OCI-LY7 (cell line): Measurements from ENCODE around the gene SDK2. TPM values are rescaled to one million over a fixed set of nuclear protein-coding genes. Genes with fewer than 3 reads are reported as not detected.

ENCODE experiments used
- BruUV-seq: library from RNA; stranded (reverse); fragments of 400-500 nt; replicated peaks from 2 replicates; lab custom pipeline; 2021; lab: Mats Ljungman, UMichigan
- CTCF ChIA-PET: fragments of 300-600 bp; sonication (Branson Sonifier 250); formaldehyde crosslinking; loops from one replicate; lab custom pipeline; 2022; ENCODE audit warnings: antibody characterized with exemption; ENCODE audit not compliant: unreplicated experiment; lab: Charles Lee
- POLR2A ChIA-PET: fragments of 300-600 bp; sonication (Branson Sonifier 250); formaldehyde crosslinking; loops from one replicate; lab custom pipeline; 2022; ENCODE audit warnings: antibody characterized with exemption; lab: Charles Lee
- DNase-seq: peaks from one replicate; pipeline ENCODE4 v3.0.0-alpha.2; 2015; ENCODE audit warnings: low spot score
- H2AFZ ChIP-seq: fragments of 200-600 bp; sonication (generic), shearing (Covaris generic); 2 replicates; pipeline ENCODE4 v1.6.1; 2014; ENCODE audit warnings: mild to moderate bottlenecking, antibody characterized with exemption, low read length, moderate library complexity
- H3K27ac ChIP-seq: fragments of 200-600 bp; sonication (generic); 2 replicates; pipeline ENCODE4 v1.5.1; 2014; ENCODE audit warnings: mixed run types, low read depth, mild to moderate bottlenecking, moderate library complexity, low read length, inconsistent platforms; ENCODE audit not compliant: poor library complexity, severe bottlenecking
- H3K36me3 ChIP-seq: fragments of 200-600 bp; sonication (generic); 2 replicates; pipeline ENCODE4 v1.6.1; 2014; ENCODE audit warnings: mild to moderate bottlenecking, antibody characterized with exemption, low read length, moderate library complexity, mixed read lengths; ENCODE audit not compliant: insufficient read depth
- H3K4me1 ChIP-seq: fragments of 200-600 bp; sonication (generic); 2 replicates; pipeline ENCODE4 v1.5.1; 2014; ENCODE audit warnings: mild to moderate bottlenecking, low read length; ENCODE audit not compliant: insufficient read depth, poor library complexity, severe bottlenecking
- H3K4me2 ChIP-seq: fragments of 200-600 bp; sonication (generic); 2 replicates; pipeline ENCODE4 v1.6.1; 2014; ENCODE audit warnings: mild to moderate bottlenecking, low read length
- H3K4me3 ChIP-seq: fragments of 200-600 bp; sonication (generic); 2 replicates; pipeline ENCODE4 v1.5.1; 2014; ENCODE audit warnings: mild to moderate bottlenecking, low read depth, low read length; ENCODE audit not compliant: poor library complexity, severe bottlenecking
- H3K79me2 ChIP-seq: fragments of 200-600 bp; sonication (generic); 2 replicates; pipeline ENCODE4 v1.6.1; 2016; ENCODE audit warnings: low read depth, mild to moderate bottlenecking, low read length, moderate library complexity, mixed read lengths; ENCODE audit not compliant: insufficient read depth
- H3K9me2 ChIP-seq: fragments of 200-600 bp; sonication (generic); 2 replicates; pipeline ENCODE4 v1.6.1; 2016; ENCODE audit warnings: mild to moderate bottlenecking, low read length, mixed read lengths; ENCODE audit not compliant: insufficient read depth
- H3K9me3 ChIP-seq: fragments of 200-600 bp; sonication (generic); 2 replicates; pipeline ENCODE4 v1.6.1; 2014; ENCODE audit warnings: mild to moderate bottlenecking, mixed run types, low read length, mixed read lengths
- H4K20me1 ChIP-seq: fragments of 200-600 bp; sonication (generic); 2 replicates; pipeline ENCODE4 v1.6.1; 2014; ENCODE audit warnings: mild to moderate bottlenecking, antibody characterized with exemption, low read length, moderate library complexity, mixed read lengths; ENCODE audit not compliant: insufficient read depth
- CTCF ChIP-seq: fragments of 200-600 bp; sonication (generic); conservative IDR thresholded peaks from 2 replicates; pipeline ENCODE4 v1.5.1; 2014; ENCODE audit warnings: mild to moderate bottlenecking, antibody characterized with exemption, low read length, moderate library complexity, mixed read lengths
- EZH2phosphoT487 ChIP-seq: fragments of 200-600 bp; sonication (generic); IDR thresholded peaks from 2 replicates; pipeline ENCODE4 v1.6.1; 2018; ENCODE audit warnings: low read depth, borderline replicate concordance, mild to moderate bottlenecking, mixed run types, antibody characterized with exemption, low read length, moderate library complexity, mixed read lengths
- intact Hi-C: fragments of 100-400 bp; cut with micrococcal nuclease; formaldehyde crosslinking; loops from one replicate; pipeline ENCODE4 v1.10.0; 2022; ENCODE audit not compliant: unreplicated experiment
- total RNA-seq, 2 experiments: library from RNA; depleted of rRNA in 1 of 2; stranded (reverse); fragments of >200 nt in 1 of 2; shearing (Covaris generic) in 1 of 2; gene quantifications; 2 replicates each; pipeline ENCODE4 v1.2.3, GENCODE V29; 2014 to 2022

Gene SDK2
- total RNA-seq, 2 experiments from 2014 or later: 0.32 to 1.8 TPM

GRCh38 chr17:73498176-73498575 lies 146.1 kb downstream of the SDK2 start:
- Histone ChIP-seq H4K20me1 (no peaks in the 10 kb centered on the region), H3K36me3 (no peaks in the 10 kb centered on the region), H3K4me1 (no peaks in the 10 kb centered on the region), H3K9me2 (no peaks in the 10 kb centered on the region), H3K27ac (no peak overlapping the region), H3K4me2 (no peak overlapping the region), H2AFZ (no peak overlapping the region), H3K79me2 (no peaks in the 10 kb centered on the region), H3K9me3 (no peaks in the 10 kb centered on the region), H3K4me3 (no peak overlapping the region)
- no peak for DNase-seq
- BruUV-seq: no TSS peak
- CTCF ChIA-PET: no interaction called here
- intact Hi-C loops: no loop called here
- TF ChIP-seq CTCF (no peak), EZH2phosphoT487 (no peak)
- POLR2A ChIA-PET: no interaction called here

- TF ChIP-seq EZH2phosphoT487: no peak
- TF ChIP-seq CTCF: no peak
- no peaks in the 10 kb centered on the region for H3K9me2 ChIP-seq
- BruUV-seq: no TSS peak
Measured at GRCh38 chr17:73497721-73498120, 146.5 kb downstream of the SDK2 start.

GRCh38 chr17:73496232-73496631 lies 148.0 kb downstream of the SDK2 start:
- H3K9me2 ChIP-seq: no peaks in the 10 kb centered on the region
- POLR2A ChIA-PET: no interaction called here
- H4K20me1 ChIP-seq: no peaks in the 10 kb centered on the region
- no peak for DNase-seq
- TF ChIP-seq EZH2phosphoT487 (no peak), CTCF (no peak)
- H2AFZ ChIP-seq: no peak overlapping the region
- intact Hi-C loops: no loop called here
- no TSS peak for BruUV-seq
- CTCF ChIA-PET: interaction anchor here (0.6 kb wide), 3 partner anchors 9 to 685 kb away, joined by 3 read pairs; no protein-coding TSS in a partner anchor
- H3K4me3 ChIP-seq: no peak overlapping the region
- H3K9me3 ChIP-seq: no peaks in the 10 kb centered on the region
- no peak overlapping the region for H3K4me2 ChIP-seq
- no peaks in the 10 kb centered on the region for H3K79me2 ChIP-seq
- no peaks in the 10 kb centered on the region for H3K36me3 ChIP-seq
- H3K27ac ChIP-seq: no peak overlapping the region
- no peaks in the 10 kb centered on the region for H3K4me1 ChIP-seq

More at GRCh38 chr17:73497721-73498120, 146.5 kb downstream of the SDK2 start:
- Histone ChIP-seq H2AFZ (no peak overlapping the region), H3K4me2 (no peak overlapping the region), H3K4me3 (no peak overlapping the region), H3K4me1 (no peaks in the 10 kb centered on the region), H4K20me1 (no peaks in the 10 kb centered on the region), H3K9me3 (no peaks in the 10 kb centered on the region), H3K36me3 (no peaks in the 10 kb centered on the region), H3K79me2 (no peaks in the 10 kb centered on the region), H3K27ac (no peak overlapping the region)
- intact Hi-C loops: no loop called here
- no peak for DNase-seq
- POLR2A ChIA-PET: no interaction called here
- CTCF ChIA-PET: no interaction called here
